AG10803 (cell line): ENCODE measurements around the gene HSPA12B.

ENCODE experiments used
- DNase-seq: peaks from one replicate; pipeline ENCODE4 v3.0.0; 2010; ENCODE audit warnings: low read depth
- H3K4me3 ChIP-seq: 2 replicates; pipeline ENCODE4 v1.5.1; 2011; ENCODE audit warnings: mild to moderate bottlenecking, low read length, control low read depth
- TF ChIP-seq, protein P1 (sequence below): conservative IDR thresholded peaks from 2 replicates; pipeline ENCODE4 v1.5.1; 2011; ENCODE audit warnings: mild to moderate bottlenecking, low read length, control low read depth, inconsistent platforms

The HSPA12B gene

DNA sequence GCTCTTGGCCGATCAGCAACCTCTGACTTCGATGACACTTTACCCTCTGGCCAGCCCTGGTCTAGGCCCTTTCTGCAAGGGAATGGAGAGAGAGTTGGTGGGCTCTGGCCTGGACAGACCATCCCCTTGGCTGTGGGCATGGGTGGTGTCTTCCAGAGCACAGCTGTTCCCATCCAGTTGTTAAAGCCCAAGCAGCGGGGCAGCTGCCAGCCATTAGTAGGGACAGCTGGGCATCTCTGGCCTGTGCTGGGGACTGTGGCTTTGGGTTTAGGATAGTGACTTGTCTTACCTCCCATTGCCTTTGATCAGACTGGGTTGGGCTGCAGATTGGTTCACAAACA lies 66.4 kb downstream of the HSPA12B start:
- no peak overlapping the region; the same call in 1 of the 2 replicates for H3K4me3 ChIP-seq
- TF ChIP-seq, protein P1, sequence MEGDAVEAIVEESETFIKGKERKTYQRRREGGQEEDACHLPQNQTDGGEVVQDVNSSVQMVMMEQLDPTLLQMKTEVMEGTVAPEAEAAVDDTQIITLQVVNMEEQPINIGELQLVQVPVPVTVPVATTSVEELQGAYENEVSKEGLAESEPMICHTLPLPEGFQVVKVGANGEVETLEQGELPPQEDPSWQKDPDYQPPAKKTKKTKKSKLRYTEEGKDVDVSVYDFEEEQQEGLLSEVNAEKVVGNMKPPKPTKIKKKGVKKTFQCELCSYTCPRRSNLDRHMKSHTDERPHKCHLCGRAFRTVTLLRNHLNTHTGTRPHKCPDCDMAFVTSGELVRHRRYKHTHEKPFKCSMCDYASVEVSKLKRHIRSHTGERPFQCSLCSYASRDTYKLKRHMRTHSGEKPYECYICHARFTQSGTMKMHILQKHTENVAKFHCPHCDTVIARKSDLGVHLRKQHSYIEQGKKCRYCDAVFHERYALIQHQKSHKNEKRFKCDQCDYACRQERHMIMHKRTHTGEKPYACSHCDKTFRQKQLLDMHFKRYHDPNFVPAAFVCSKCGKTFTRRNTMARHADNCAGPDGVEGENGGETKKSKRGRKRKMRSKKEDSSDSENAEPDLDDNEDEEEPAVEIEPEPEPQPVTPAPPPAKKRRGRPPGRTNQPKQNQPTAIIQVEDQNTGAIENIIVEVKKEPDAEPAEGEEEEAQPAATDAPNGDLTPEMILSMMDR: no peak
- DNase-seq: no peak

DNA sequence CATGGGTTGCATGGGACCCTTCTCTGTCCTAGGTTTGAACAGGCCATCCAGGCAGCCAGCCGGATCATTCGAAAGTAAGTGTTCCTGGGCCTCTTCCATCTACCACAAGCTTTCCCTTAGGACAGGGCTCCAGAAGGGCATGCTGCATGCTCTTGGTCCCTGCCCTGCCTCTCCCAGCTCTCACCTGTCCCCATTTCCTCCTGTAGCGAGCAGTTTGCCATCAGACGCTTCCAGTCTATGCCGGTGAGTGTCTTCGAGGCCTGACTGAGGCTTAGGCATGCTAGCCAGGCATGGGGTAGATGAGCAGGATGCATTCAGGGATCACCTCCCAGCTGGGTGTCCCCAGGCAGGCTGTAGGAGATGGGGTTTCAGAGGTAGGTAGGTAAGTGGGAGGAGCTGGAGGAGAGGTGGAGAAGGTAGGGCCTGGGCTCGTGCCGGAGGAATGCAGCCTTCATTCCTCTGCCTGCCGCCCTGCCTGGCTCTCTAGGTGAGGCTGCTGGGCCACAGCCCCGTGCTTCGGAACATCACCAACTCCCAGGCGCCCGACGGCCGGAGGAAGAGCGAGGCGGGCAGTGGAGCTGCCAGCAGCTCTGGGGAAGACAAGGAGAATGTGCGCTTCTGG lies 67.9 kb downstream of the HSPA12B start:
- no peak for DNase-seq
- TF ChIP-seq, protein P1: no peak
- no peak overlapping the region for H3K4me3 ChIP-seq

DNA sequence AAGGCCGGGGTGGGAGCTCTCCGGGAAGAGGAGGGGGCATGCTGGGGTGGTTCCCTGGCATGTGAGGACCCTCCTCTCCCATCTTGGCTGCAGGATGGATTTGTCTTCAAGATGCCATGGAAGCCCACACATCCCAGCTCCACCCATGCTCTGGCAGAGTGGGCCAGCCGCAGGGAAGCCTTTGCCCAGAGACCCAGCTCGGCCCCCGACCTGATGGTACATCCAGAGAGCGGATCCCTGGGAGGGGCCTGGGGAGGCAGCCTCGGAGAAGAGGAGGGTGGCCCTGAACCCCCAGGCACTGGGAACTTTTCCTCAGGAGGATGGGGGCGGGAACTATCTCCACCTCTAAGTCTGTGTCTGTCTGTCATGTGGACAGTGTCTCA lies 68.4 kb downstream of the HSPA12B start:
- TF ChIP-seq, protein P1: no peak
- DNase-seq: no peak
- H3K4me3 ChIP-seq: no peak overlapping the region

DNA sequence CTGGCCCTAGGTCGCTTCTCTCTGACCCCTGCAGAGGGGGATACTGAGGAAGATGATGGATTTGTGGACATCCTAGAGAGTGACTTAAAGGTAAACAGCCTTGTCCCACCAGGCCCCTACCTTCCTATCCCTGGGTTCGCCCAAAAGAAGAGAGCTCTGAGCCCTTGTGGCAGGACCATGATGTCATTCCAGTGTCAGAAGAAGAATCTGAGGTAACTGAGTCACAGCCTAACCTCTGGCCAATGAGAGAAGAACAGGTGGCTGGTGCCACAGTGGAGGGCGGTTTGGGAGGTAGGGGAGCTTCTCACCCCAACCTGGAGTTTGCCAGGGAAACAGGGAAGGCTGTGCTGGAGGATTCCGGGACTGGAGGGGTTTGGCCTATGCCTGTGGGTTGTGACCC lies 68.8 kb downstream of the HSPA12B start:
- TF ChIP-seq, protein P1: no peak
- H3K4me3 ChIP-seq: no peak overlapping the region
- DNase-seq: no peak

DNA sequence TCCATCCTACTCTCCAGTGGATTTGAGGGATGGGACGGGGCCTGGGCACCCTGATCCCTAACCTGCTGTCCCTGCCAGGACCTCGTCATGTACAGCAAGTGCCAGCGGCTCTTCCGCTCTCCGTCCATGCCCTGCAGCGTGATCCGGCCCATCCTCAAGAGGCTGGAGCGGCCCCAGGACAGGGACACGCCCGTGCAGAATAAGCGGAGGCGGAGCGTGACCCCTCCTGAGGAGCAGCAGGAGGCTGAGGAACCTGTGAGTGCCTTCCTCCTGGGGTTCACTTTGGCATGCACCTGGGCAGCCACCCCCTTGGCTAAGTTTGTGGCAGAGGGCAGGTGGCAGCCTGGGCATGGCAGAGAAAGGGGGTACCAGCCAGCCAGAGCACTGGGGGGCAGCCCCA lies 69.4 kb downstream of the HSPA12B start:
- TF ChIP-seq, protein P1: no peak
- H3K4me3 ChIP-seq: no peak overlapping the region
- DNase-seq: no peak
